ENCODE results near the gene ARHGAP15.
A peak's percentile ranks its signal among the peaks of the same experiment; 100 is the strongest.

Gene ARHGAP15

GRCh38 chr2:143169105-143169504 lies 39.9 kb downstream of the ARHGAP15 start:
- DNase-seq (ENCODE audit: low read depth in 2 of 3, low spot score in 1 of 3) = no peak

DNA sequence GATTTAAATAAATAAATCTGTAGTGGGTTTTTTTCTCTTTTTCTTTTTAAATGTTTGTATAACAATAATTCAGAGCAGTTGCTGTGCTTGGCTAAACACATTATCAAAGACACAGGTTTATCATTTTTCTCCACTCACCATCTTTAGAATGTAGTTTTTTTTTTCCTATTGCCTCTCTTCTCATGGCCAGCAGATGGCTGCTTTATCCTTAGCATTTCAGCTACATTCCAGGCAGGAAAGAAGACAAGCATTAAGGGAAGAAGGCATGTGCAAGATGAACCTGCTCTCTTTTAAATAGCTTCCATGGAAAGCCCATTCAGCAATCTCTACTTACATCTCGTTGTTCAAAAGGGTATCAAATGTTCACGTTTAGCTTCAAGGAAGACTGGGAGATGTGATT lies 42.6 kb downstream of the ARHGAP15 start:
- DNase-seq (ENCODE audit: low read depth in 2 of 3, low spot score in 1 of 3) = no peak

DNA sequence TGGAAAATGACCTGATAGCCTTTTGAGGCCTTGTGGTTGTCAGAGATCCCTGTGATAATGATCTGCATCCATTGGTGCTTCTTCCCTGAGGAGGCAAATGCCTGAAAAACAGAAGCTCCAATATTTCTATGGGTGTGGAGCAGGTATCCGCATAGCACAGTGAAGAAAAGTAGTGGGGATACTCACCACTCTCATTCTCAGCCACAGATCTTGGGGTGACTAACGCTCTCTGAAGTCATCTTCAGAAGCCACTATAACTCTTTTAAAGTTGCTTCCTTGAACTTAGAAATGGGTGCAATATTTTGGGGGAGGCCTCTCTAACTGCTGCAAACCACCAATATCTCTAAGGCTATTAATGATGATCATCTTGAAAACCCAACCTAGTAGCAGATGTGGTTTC lies 46.2 kb downstream of the ARHGAP15 start:
- peak in 1 of 3 donors; percentile 8 for DNase-seq (ENCODE audit: low read depth in 2 of 3, low spot score in 1 of 3)

DNA sequence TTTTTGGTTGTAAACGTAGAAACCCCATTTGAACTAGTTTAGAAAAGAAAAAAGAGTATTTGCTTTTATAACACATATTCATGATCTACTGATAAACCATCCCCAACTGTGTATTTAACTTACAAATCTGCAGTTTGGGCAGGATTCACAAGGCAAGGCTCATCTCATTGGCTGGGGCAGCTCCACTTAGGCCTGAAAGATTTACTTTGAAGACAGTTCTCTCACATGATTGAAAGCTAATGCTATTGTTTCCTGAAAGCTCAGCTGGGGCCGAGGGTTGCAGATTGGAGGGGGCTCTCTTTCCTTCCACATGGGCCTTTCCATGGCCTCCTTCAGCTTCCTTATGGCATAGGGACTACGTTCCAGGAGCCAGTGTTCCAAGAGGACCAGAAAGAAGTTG lies 47.4 kb downstream of the ARHGAP15 start:
- DNase-seq (ENCODE audit: low read depth in 2 of 3, low spot score in 1 of 3) = no peak

- DNase-seq (ENCODE audit: low read depth in 2 of 3, low spot score in 1 of 3) = no peak
These were observed 48.0 kb downstream of the ARHGAP15 start for GRCh38 chr2:143177096-143177786.

DNA sequence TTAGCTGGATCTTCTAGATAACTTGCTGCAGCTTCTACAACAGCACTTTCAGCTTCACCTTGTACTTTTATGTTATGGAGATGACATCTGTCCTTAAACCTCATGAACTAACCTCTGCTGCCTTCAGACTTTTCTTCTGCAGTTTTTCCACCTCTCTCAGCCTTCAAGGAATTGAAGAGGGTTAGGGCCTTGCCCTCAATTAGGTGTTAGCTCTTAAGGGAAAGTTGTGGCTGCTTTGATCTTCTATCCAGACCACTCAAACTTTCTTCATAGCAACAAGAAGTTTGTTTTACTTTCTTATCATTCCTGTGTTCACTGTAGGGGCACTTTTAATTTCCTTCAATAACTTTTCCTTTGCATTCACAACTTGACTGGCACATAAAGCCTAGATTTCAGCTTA lies 52.3 kb downstream of the ARHGAP15 start:
- no peak for DNase-seq (ENCODE audit: low read depth in 2 of 3, low spot score in 1 of 3)

DNA sequence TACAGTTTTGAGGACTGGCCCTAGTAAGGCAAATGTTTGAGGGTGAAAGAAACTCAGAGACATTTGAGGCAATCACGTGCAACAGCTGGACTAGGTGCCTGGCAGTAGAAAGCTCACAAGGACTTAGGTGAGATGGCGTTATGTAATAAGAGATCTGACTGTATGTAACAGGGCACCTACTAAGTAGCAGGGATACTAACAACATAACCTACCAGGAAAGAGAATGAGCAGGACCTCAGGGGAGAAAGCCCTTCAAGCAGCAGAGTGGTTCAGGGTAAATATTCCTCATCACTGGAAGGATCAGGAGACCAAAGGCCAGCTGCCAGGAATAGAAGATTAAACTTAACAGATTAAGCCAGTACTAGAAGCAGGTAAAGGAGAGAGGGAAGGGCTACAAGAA lies 53.4 kb downstream of the ARHGAP15 start:
- DNase-seq (ENCODE audit: low read depth in 2 of 3, low spot score in 1 of 3) = no peak

- no peak for DNase-seq (ENCODE audit: low read depth in 2 of 3, low spot score in 1 of 3)
These were observed 54.7 kb downstream of the ARHGAP15 start for GRCh38 chr2:143183804-143184463.

- DNase-seq (ENCODE audit: low read depth in 2 of 3, low spot score in 1 of 3) = no peak
These were observed 57.7 kb downstream of the ARHGAP15 start for GRCh38 chr2:143186876-143187275.

DNA sequence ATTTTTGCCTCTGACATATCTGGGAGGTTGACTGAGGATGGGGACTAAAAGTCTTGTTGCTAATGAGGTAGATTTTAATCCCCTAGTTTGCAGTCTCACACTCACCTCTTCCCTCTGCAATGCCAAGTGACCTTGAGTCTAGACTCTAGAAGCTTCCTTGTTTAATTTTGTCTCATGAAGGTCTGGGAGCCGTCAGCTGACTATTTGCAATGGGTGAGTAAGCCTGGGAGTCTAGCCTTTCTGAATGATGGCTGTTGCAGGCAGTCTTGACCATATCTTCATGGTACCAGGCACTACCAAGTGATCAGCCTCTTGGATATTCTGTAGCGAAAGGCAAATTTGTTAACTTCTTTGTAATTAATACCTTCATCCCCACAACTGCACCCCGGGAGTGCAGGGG lies 61.2 kb downstream of the ARHGAP15 start:
- no peak for DNase-seq (ENCODE audit: low read depth in 2 of 3, low spot score in 1 of 3)

DNA sequence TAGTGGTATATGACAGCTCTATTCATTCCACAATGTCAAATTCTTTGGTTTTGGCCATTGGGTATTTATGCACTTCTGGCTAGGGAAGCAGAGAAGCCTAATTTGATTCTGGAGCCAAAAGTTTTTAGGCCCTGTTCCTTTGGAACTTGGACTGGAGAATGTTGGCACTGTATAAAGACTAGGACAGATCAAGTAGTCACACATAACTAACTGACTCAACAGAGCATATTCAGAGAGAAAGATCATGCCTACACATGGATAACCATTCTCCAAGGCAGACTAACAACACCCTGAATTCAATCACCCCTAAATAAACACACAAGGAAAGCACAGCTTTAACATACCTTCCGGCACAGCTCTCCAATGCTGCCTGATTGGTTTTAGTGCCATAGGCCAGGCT lies 62.9 kb downstream of the ARHGAP15 start:
- DNase-seq (ENCODE audit: low read depth in 2 of 3, low spot score in 1 of 3) = no peak

- no peak for DNase-seq (ENCODE audit: low read depth in 2 of 3, low spot score in 1 of 3)
These were observed 63.5 kb downstream of the ARHGAP15 start for GRCh38 chr2:143192716-143193115.

GRCh38 chr2:143193121-143193520 lies 63.9 kb downstream of the ARHGAP15 start:
- DNase-seq (ENCODE audit: low read depth in 2 of 3, low spot score in 1 of 3) = no peak

DNA sequence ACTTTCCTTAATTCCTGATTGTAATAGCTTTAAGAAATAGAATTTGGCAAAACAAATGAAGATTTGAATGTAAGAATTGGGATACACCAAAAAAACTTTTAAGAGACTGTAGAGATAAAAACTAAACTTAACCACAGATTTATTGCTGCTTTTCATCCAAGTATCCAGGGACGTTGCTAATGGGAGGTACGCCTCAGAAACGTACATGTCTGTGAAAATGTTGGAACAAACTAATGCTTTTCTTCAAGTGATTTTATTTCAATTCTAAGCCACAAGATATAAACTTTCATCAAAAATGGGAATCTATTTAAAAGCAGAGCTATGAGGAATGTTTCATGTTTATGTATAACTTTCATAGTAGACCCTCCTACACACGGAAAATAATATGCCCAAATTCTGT lies 66.3 kb downstream of the ARHGAP15 start:
- DNase-seq (ENCODE audit: low read depth in 2 of 3, low spot score in 1 of 3) = no peak

DNA sequence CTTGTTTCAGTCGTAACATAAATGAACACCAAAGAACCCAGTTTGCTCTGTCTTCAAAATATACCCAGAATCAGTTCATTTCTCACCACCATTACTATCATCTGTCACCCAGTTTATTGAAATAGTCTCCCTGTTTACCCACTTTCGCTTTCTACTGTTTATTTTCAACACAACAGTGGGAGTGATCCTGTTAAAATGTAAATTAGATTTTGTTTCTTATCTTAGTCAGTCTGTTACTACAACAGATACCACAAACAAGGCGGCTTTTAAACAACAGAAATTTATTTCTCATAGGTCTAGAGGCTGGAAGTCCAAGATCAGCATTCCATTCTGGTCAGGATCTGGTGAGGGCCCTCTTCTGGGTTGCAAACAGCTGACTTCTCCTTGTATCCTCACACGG lies 74.8 kb downstream of the ARHGAP15 start:
- no peak for DNase-seq (ENCODE audit: low read depth in 2 of 3, low spot score in 1 of 3)

DNA sequence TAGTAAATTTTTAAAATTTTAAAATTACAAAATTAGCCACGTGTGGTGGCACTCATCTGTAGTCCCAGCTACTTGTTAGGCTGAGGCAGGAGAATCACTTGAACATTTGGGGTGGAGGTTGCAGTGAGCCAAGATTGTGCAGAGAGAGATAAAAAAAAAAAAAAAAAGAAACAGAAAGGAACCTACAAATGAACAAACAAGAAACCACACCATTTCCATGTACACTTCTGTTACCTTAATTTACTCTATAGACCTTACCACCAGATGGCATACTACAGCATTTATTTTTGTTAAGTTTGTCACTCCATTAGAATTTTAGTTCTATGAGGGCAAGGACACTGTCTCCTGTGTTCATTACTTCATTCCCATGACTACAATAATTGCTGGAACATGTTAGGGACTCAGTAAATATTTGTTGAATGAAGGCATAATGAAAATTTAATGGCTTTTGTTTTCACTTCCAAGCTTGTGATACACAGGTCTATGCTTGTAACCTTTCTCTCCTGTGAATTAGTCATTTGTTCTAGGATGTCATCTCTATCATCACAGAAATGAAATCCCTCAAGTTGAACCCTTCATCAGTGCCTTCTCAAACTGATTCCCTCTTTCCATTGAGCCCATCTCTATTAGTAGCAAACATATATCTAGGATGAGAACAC lies 76.0 kb downstream of the ARHGAP15 start:
- no peak for DNase-seq (ENCODE audit: low read depth in 2 of 3, low spot score in 1 of 3)

- no peak for DNase-seq (ENCODE audit: low read depth in 2 of 3, low spot score in 1 of 3)
These were observed 80.6 kb downstream of the ARHGAP15 start for GRCh38 chr2:143209570-143210445.

- no peak for DNase-seq (ENCODE audit: low read depth in 2 of 3, low spot score in 1 of 3)
These were observed 81.2 kb downstream of the ARHGAP15 start for GRCh38 chr2:143210446-143210819.

GRCh38 chr2:143217512-143218115 lies 88.4 kb downstream of the ARHGAP15 start:
- no peak for DNase-seq (ENCODE audit: low read depth in 2 of 3, low spot score in 1 of 3)

DNA sequence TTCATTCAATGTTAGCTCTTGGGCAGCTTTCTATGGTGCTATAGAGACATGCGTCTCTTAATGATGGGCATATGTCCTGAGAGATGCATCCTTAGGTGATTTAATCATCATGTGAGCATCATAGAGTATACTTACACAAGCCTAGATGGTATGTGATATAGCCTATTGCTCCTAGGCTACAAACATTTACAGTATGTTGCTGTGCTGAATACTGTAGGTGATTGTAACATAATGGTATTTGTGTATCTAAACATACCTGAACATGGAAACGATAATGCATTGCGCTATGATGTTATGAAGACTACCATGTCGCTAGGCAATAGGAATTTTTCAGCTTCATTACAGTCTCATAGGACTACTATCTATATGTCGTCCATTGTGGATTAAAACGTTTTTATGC lies 89.4 kb downstream of the ARHGAP15 start:
- DNase-seq (ENCODE audit: low read depth in 2 of 3, low spot score in 1 of 3) = no peak

DNA sequence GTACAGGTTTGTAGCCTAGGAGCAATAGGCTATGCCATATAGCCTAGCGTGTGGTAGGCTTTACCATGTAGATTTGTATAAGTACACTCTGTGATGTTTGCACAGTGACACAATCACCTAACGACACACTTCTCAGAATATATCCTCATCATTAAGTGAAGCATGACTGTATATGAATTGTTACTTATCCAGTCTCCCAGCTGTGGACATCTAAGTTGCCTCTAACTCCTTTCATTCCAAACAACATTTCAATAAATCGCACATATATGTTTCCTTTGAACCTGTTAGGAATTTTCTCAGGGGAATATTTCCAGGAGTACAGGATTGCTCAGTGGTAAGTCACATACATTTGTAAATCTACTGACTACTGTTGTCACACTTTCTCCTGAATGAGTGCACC lies 90.0 kb downstream of the ARHGAP15 start:
- DNase-seq (ENCODE audit: low read depth in 2 of 3, low spot score in 1 of 3) = no peak

All from stimulated activated CD4-positive, alpha-beta T cell treated with anti-CD3 and anti-CD28 coated beads, Interleukin-12 subunit alpha, Interleukin-12 subunit beta, amount 100 ng/mL, for 48 hours (primary cell).